ENCODE results near the gene FAM3D.

Gene FAM3D

GRCh38 chr3:58630076-58630709 lies 36.4 kb downstream of the FAM3D start:
- in situ Hi-C loops (cut with HindIII; ENCODE audit: low sequenced_read_pairs): loop anchor here (25.0 kb wide), 1 partner anchor 93 kb away; the partner anchor contains the start of gene ACOX2

DNA sequence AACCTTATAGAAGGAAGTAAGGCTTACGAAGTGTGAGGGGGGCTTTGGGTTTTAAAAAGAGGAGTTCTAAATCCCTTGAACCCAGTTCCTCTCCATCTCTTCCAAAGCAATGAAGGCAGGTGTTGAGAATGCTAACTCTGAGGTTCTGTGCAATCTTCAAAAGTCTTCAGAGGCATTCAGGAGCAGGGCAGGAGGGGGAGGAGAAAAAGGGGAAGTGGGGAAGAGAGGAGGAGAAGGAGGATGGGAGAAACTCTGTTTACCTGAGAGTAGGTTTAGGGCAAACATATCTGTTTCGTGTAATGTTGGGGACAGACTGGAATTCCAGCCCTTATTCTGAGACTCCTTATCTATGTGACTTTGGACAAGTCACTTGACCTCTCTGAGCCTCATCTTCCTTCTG lies 36.9 kb downstream of the FAM3D start:
- in situ Hi-C loops (cut with HindIII; ENCODE audit: low sequenced_read_pairs): loop anchor here (25.0 kb wide), 1 partner anchor 92 kb away; the partner anchor contains the start of gene ACOX2

- in situ Hi-C loops (cut with HindIII; ENCODE audit: low sequenced_read_pairs): loop anchor here (25.0 kb wide), 1 partner anchor 92 kb away; the partner anchor contains the start of gene ACOX2
These were observed 37.6 kb downstream of the FAM3D start for GRCh38 chr3:58628823-58629562.

DNA sequence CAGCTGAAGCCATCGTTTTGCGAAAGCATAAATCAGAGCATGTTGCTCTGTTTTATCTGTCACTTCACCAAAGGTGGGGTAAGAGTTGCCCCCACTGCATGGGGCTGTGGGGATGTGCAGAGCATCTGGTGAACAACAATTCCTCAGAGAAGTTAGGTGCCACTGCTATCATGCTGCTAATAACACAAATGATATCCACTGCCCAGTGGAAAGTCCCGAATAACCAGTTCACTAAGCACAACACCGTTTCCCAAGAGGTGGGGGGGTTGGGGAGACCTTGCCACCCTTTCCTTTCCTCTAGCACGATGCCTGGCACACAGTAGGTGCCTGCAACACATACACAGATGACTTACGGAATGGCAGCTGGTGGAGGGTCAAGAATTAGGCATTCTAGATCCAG lies 38.6 kb downstream of the FAM3D start:
- in situ Hi-C loops (cut with HindIII; ENCODE audit: low sequenced_read_pairs): loop anchor here (25.0 kb wide), 1 partner anchor 91 kb away; the partner anchor contains the start of gene ACOX2

GRCh38 chr3:58627570-58627885 lies 39.0 kb downstream of the FAM3D start:
- in situ Hi-C loops (cut with HindIII; ENCODE audit: low sequenced_read_pairs): loop anchor here (25.0 kb wide), 1 partner anchor 90 kb away; the partner anchor contains the start of gene ACOX2

DNA sequence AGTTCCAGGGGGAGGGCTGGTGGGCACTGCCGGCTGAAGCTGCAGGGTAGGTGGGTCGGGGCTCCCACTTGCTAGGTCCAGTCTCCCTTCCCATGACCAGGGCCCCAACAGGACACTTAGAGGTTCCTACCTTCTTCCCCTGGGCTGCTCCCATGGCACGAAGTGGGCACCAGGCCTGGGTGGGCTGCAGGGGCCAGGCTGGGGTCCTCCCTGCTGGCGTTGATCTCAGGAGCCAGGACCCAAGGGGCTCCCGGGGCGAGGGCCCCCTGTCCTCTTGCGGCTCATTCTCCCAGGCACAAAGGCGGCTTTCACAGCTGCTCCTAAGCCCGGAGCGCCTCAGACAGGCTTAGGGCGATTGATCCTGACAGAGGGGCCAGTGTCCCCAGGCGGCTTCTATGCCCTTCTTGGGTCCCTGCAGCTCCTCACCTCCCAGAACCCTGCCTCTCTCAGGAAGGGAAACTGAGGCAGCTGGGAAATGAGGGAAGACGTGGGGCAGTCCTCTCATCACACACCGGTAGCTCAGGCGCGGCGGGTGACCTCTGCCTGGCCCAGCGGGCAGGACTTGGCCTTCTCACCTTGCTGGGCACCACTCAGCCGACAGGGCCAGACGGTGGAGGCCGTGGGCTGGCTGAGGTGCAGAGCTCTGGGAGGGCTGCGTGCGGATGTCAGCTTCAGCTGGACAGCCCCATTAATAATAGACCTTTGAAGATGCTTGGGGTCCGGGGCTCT lies 39.6 kb downstream of the FAM3D start:
- in situ Hi-C loops (cut with HindIII; ENCODE audit: low sequenced_read_pairs): loop anchor here (25.0 kb wide), 1 partner anchor 90 kb away; the partner anchor contains the start of gene ACOX2

GRCh38 chr3:58625196-58625824 lies 41.3 kb downstream of the FAM3D start:
- in situ Hi-C loops (cut with HindIII; ENCODE audit: low sequenced_read_pairs): loop anchor here (25.0 kb wide), 1 partner anchor 88 kb away; the partner anchor contains the start of gene ACOX2

DNA sequence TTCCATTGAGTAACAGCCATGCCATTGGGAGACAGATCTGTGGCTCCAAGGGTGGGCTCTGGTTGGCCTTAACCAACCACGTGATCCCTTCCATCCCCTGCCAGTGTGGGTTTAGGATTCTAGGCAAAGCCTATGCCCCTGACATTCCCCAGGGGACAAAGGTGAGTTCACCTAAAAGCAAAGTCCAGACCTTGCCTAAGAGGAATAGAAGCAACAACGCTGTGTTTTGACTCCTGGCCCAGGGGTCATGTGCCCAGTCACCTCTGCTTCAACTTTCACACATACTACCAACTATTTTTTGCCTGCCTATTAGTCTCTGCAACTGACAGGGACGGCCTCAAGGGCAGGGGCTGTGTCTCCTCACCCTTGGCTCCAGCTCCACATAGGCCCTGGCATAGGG lies 42.0 kb downstream of the FAM3D start:
- in situ Hi-C loops (cut with HindIII; ENCODE audit: low sequenced_read_pairs): no loop called here

GRCh38 chr3:58623961-58624360 lies 42.6 kb downstream of the FAM3D start:
- in situ Hi-C loops (cut with HindIII; ENCODE audit: low sequenced_read_pairs): no loop called here

- in situ Hi-C loops (cut with HindIII; ENCODE audit: low sequenced_read_pairs): no loop called here
These were observed 43.1 kb downstream of the FAM3D start for GRCh38 chr3:58623478-58623877.

GRCh38 chr3:58622892-58623291 lies 43.7 kb downstream of the FAM3D start:
- in situ Hi-C loops (cut with HindIII; ENCODE audit: low sequenced_read_pairs): no loop called here

- in situ Hi-C loops (cut with HindIII; ENCODE audit: low sequenced_read_pairs): no loop called here
These were observed 44.1 kb downstream of the FAM3D start for GRCh38 chr3:58622436-58622835.

DNA sequence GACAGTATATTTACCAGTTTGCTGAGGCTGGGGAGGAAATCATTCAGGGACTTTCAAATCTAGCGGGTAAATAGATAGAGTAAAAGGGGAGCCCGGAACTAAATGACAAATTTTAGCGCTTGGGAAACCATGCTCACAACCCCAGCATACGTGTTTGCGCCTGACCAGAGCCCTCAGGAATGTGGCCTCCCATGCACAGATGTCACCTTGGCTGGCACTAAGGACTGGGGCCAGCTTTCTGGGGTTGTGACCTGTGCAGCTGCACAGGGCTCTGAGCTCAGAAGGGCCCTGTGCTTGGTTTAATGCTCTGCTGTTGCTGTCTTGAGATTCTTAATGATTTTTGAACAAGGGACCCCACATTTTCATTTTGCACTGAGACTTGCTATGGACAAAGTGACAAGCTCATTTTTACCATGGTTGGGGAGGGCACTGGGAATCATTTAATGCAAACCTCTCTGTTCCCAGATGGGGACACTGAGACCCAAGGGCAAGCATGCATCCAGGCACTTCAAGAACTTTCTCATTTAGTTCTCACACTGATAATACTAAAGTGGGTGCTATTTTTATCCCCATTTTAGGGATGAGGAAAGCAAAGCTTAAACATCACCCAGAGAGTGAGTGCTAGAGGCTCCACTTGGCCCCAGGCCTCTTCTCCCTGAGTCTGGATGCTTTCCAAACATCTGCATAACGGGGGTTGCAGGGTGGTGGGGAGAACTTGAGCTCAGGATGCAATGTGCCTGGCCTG lies 45.3 kb downstream of the FAM3D start:
- in situ Hi-C loops (cut with HindIII; ENCODE audit: low sequenced_read_pairs): no loop called here

- in situ Hi-C loops (cut with HindIII; ENCODE audit: low sequenced_read_pairs): no loop called here
These were observed 46.2 kb downstream of the FAM3D start for GRCh38 chr3:58620421-58620820.

DNA sequence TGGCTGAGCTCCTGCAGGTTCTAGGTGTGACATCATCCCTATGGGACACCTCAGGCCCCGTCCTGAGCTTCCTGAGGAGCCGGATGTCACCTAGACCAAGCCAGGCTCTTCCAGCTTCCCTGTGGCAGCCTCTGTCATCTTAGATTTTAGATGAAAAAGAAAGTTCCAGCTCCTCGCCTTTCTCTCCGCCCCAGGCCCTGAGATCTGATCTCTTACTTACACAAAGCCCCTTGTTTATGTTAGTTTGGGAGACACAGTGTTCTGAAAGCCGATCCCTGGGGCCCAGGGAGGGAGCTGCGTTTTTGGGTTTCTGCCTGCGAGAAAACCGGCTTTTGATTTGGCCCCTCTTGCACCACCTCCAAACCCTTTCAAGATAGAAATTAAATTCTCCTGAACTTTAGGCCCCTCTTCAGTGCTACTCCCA lies 49.2 kb downstream of the FAM3D start:
- in situ Hi-C loops (cut with HindIII; ENCODE audit: low sequenced_read_pairs): no loop called here

GRCh38 chr3:58613236-58614132 lies 53.1 kb downstream of the FAM3D start:
- in situ Hi-C loops (cut with HindIII; ENCODE audit: low sequenced_read_pairs): no loop called here

- in situ Hi-C loops (cut with HindIII; ENCODE audit: low sequenced_read_pairs): no loop called here
These were observed 53.7 kb downstream of the FAM3D start for GRCh38 chr3:58612830-58613229.

GRCh38 chr3:58609990-58610389 lies 56.6 kb downstream of the FAM3D start:
- in situ Hi-C loops (cut with HindIII; ENCODE audit: low sequenced_read_pairs): no loop called here

DNA sequence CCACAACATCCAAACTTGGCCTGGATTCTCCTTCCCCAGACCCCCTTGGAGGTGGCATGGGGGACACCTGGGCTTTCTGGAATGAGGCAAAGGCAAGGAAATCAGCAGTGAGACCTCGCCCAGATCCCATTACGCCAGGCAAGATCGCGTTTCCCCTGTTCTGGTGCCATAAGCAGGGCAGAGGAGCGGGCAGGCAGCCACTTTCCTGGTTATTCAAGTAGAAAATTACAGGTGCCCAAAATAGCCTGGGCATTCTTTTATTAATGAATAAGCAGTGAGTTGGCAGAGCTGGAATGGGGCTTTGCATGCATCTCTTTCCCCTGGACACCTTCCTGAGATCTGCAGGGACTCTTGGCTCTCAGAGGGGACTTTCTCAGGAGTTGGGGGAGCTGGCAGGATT lies 57.9 kb downstream of the FAM3D start:
- in situ Hi-C loops (cut with HindIII; ENCODE audit: low sequenced_read_pairs): no loop called here

Measured in DLD1 (cell line).